Measurements from ENCODE around the gene DIP2B. TPM values are rescaled to one million over a fixed set of nuclear protein-coding genes. Genes with fewer than 3 reads are reported as not detected.

DIP2B gene
- total RNA-seq, 4 donors from 2014 or later: 68.6 to 97.2 (median 73.7) TPM

GRCh38 chr12:50699154-50699553, 194.4 kb downstream of the DIP2B start:
- no peaks in the 10 kb centered on the region for H3K27me3 ChIP-seq
- no peaks in the 10 kb centered on the region for H3K4me1 ChIP-seq
- 100% methylated on average over 1 of the region's 1 CpG for WGBS
- H3K9me3 ChIP-seq: no peaks in the 10 kb centered on the region
- H3K4me3 ChIP-seq: no peak overlapping the region
- DNase-seq (ENCODE audit: low spot score in 2 of 2): no peak
- H3K36me3 ChIP-seq: peaks cover 92% of the 10 kb centered on the region
- TF ChIP-seq POLR2AphosphoS5 (IDR thresholded peaks at IDR 0.05) (no peak), EP300 (IDR thresholded peaks at IDR 0.05) (no peak), POLR2A (IDR thresholded peaks at IDR 0.05) (no peak)
- TF ChIP-seq, protein P1, sequence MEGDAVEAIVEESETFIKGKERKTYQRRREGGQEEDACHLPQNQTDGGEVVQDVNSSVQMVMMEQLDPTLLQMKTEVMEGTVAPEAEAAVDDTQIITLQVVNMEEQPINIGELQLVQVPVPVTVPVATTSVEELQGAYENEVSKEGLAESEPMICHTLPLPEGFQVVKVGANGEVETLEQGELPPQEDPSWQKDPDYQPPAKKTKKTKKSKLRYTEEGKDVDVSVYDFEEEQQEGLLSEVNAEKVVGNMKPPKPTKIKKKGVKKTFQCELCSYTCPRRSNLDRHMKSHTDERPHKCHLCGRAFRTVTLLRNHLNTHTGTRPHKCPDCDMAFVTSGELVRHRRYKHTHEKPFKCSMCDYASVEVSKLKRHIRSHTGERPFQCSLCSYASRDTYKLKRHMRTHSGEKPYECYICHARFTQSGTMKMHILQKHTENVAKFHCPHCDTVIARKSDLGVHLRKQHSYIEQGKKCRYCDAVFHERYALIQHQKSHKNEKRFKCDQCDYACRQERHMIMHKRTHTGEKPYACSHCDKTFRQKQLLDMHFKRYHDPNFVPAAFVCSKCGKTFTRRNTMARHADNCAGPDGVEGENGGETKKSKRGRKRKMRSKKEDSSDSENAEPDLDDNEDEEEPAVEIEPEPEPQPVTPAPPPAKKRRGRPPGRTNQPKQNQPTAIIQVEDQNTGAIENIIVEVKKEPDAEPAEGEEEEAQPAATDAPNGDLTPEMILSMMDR (IDR thresholded peaks at IDR 0.05): no peak
- no peak overlapping the region for H3K27ac ChIP-seq

DNA sequence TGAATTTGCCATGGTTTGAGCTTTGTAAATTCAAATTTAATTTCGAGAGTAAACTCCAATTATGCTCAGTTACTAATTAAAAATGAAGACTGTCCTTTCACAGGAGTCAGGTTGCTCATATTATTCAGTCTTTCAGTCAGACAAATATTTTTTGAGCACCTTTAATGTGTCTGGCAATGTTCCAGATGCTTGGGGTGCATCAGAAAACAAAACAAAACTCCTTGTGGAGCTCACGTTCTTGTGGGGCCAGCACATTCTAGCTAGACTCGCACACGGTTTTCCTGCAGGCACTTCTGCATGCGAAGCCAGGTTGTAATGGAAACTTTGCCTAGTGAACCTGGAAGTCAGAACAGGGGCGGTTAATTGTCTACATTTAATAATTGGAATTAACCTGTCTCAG, 195.2 kb downstream of the DIP2B start:
- TF ChIP-seq, protein P1 (IDR thresholded peaks at IDR 0.05): no peak
- no peak for TF ChIP-seq POLR2AphosphoS5 (IDR thresholded peaks at IDR 0.05)
- TF ChIP-seq POLR2A (IDR thresholded peaks at IDR 0.05): no peak
- TF ChIP-seq EP300 (IDR thresholded peaks at IDR 0.05): no peak
- H3K4me3 ChIP-seq: no peak overlapping the region
- 79% methylated on average over 6 of the region's 6 CpGs for WGBS
- H3K9me3 ChIP-seq: no peaks in the 10 kb centered on the region
- no peak overlapping the region for H3K27ac ChIP-seq
- no peaks in the 10 kb centered on the region for H3K27me3 ChIP-seq
- no peaks in the 10 kb centered on the region for H3K4me1 ChIP-seq
- H3K36me3 ChIP-seq: peaks cover 97% of the 10 kb centered on the region
- DNase-seq (ENCODE audit: low spot score in 2 of 2): no peak

DNA sequence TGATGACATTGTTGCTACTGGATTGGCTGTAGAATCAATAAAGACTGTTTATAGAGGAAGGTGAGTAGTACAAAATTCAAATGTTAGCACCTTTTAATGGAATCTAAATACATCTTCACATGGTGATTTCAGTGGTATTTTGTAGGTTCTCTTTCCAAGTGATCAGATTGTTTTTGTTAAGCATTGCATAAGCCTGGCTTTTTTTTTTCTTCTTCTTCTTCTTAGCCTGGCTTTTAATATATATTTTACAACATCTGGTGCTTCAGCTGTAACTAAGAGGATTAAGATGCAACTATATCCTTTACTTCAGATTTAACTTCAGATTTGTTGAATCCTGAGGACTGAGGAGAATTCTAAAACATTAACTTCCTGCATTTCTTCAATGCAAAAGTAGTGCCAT, 201.8 kb downstream of the DIP2B start:
- Histone ChIP-seq H3K9me3 (no peaks in the 10 kb centered on the region), H3K27me3 (no peaks in the 10 kb centered on the region), H3K27ac (no peak overlapping the region), H3K4me3 (no peak overlapping the region), H3K4me1 (no peaks in the 10 kb centered on the region), H3K36me3 (peaks cover 95% of the 10 kb centered on the region)
- TF ChIP-seq, protein P1 (IDR thresholded peaks at IDR 0.05): no peak
- no peak for TF ChIP-seq POLR2AphosphoS5 (IDR thresholded peaks at IDR 0.05)
- no peak for TF ChIP-seq POLR2A (IDR thresholded peaks at IDR 0.05)
- no peak for TF ChIP-seq EP300 (IDR thresholded peaks at IDR 0.05)
- no peak for DNase-seq (ENCODE audit: low spot score in 2 of 2)

- Histone ChIP-seq H3K4me3 (no peak overlapping the region), H3K4me1 (no peaks in the 10 kb centered on the region), H3K27me3 (no peaks in the 10 kb centered on the region), H3K36me3 (peaks cover 95% of the 10 kb centered on the region), H3K27ac (no peak overlapping the region), H3K9me3 (no peaks in the 10 kb centered on the region)
- no peak for TF ChIP-seq POLR2A (IDR thresholded peaks at IDR 0.05)
- TF ChIP-seq, protein P1 (IDR thresholded peaks at IDR 0.05): no peak
- TF ChIP-seq EP300 (IDR thresholded peaks at IDR 0.05): no peak
- no peak for TF ChIP-seq POLR2AphosphoS5 (IDR thresholded peaks at IDR 0.05)
- DNase-seq (ENCODE audit: low spot score in 2 of 2): no peak
- 87% methylated on average over 7 of the region's 7 CpGs for WGBS
Measured at GRCh38 chr12:50707396-50707795, 202.6 kb downstream of the DIP2B start.

DNA sequence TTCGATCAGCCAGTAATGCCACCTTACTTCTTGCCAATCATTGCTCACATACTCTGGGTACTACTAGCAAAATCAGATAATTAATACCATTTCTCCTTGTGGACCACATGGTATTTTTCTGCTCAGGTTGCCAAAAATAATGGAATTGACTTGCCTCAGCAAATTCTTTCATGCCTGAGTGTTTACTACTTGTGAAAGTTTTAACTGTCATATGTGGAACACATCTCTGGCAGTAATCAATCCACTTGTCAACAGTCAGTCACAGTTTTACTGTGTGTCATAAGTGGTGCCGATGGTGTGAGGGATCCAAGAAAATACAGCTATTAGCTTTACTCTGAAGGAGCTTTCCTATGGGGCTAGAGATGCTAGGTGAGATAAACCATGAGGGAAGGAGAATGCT, 203.8 kb downstream of the DIP2B start:
- WGBS: 55% methylated on average over 2 of the region's 2 CpGs
- TF ChIP-seq EP300 (IDR thresholded peaks at IDR 0.05): no peak
- TF ChIP-seq, protein P1 (IDR thresholded peaks at IDR 0.05): no peak
- TF ChIP-seq POLR2A (IDR thresholded peaks at IDR 0.05): no peak
- no peak for TF ChIP-seq POLR2AphosphoS5 (IDR thresholded peaks at IDR 0.05)

More for the DNA sequence above, 203.8 kb downstream of the DIP2B start:
- Histone ChIP-seq H3K9me3 (no peaks in the 10 kb centered on the region), H3K4me3 (no peak overlapping the region), H3K27me3 (no peaks in the 10 kb centered on the region), H3K4me1 (no peaks in the 10 kb centered on the region), H3K36me3 (peaks cover 95% of the 10 kb centered on the region), H3K27ac (no peak overlapping the region)
- DNase-seq (ENCODE audit: low spot score in 2 of 2): no peak

Data from suprapubic skin (tissue), 4 donors.